Kidney capillary endothelial cell (primary cell): ENCODE measurements around the gene AGAP3.

Experiments used
- DNase-seq: peaks from one replicate; pipeline ENCODE4 v3.0.0-alpha.2; 2018; ENCODE audit warnings: low spot score

The AGAP3 gene

GRCh38 chr7:151167197-151167961, 81.1 kb downstream of the AGAP3 start, which contains the start of gene GBX1:
Gene GBX1, minus strand, starts transcription at chr7:151167694. Its CDS starts 146 bp downstream, at chr7:151167548.
- no peak for DNase-seq

- DNase-seq: no peak
Observed at GRCh38 chr7:151168003-151168786, 81.9 kb downstream of the AGAP3 start.

- DNase-seq: no peak
Observed at GRCh38 chr7:151168787-151169162, 82.5 kb downstream of the AGAP3 start.

- DNase-seq: peak; percentile 77
Observed at GRCh38 chr7:151172273-151173141, 86.2 kb downstream of the AGAP3 start.

GRCh38 chr7:151173386-151174245, 87.3 kb downstream of the AGAP3 start:
- DNase-seq: no peak

- no peak for DNase-seq
Observed at GRCh38 chr7:151174246-151175046, 88.2 kb downstream of the AGAP3 start.

GRCh38 chr7:151175047-151175792, 88.9 kb downstream of the AGAP3 start:
- no peak for DNase-seq

- no peak for DNase-seq
Observed at GRCh38 chr7:151175793-151176311, 89.6 kb downstream of the AGAP3 start.

GRCh38 chr7:151176401-151176800, 90.1 kb downstream of the AGAP3 start:
- DNase-seq: no peak

- DNase-seq: no peak
Observed at GRCh38 chr7:151177310-151177709, 91.0 kb downstream of the AGAP3 start.

- DNase-seq: no peak
Observed at GRCh38 chr7:151178236-151178635, 92.0 kb downstream of the AGAP3 start.

GRCh38 chr7:151178831-151179230, 92.6 kb downstream of the AGAP3 start:
- DNase-seq: no peak

- no peak for DNase-seq
Observed at GRCh38 chr7:151179287-151179860, 93.1 kb downstream of the AGAP3 start.

- no peak for DNase-seq
Observed at GRCh38 chr7:151179946-151180345, 93.7 kb downstream of the AGAP3 start.

GRCh38 chr7:151181011-151181431, 94.7 kb downstream of the AGAP3 start:
- no peak for DNase-seq

- DNase-seq: no peak
Observed at GRCh38 chr7:151185762-151186639, 99.7 kb downstream of the AGAP3 start.

- no peak for DNase-seq
Observed at GRCh38 chr7:151186640-151187408, 100.5 kb downstream of the AGAP3 start, which contains the start of gene ASB10. Gene ASB10, minus strand, starts transcription at chr7:151187250. Its CDS starts 120 bp downstream, at chr7:151187130.
